Uterus (tissue), 4 donors: ENCODE data around the gene LCT. TPM values are rescaled to one million over a fixed set of nuclear protein-coding genes. Genes with fewer than 3 reads are reported as not detected.

Experiments
- DNase-seq, 2 donors: peaks; one replicate each; pipeline ENCODE4 v3.0.0-alpha.2; 2019 to 2020
- H3K27ac ChIP-seq, 2 donors: fragments of 200-600 bp; sonication (generic); 1 replicate in 1 of 2; 2 replicates in 1 of 2; pipeline ENCODE4 v1.5.1; 2016 to 2018
- H3K27me3 ChIP-seq, 2 donors: fragments of 200-600 bp; sonication (generic); one replicate each; pipeline ENCODE4 v1.5.1; 2018 to 2019; ENCODE audit warnings: control low read depth in 1 of 2
- H3K36me3 ChIP-seq, 2 donors: fragments of 200-600 bp; sonication (generic); one replicate each; pipeline ENCODE4 v1.5.1; 2019; ENCODE audit warnings: control low read depth in 1 of 2
- H3K4me1 ChIP-seq, 2 donors: fragments of 200-600 bp; sonication (generic); one replicate each; pipeline ENCODE4 v1.5.1; 2018 to 2019; ENCODE audit warnings: control low read depth in 1 of 2
- H3K4me3 ChIP-seq, 2 donors: fragments of 200-600 bp; sonication (generic); 1 replicate in 1 of 2; 2 replicates in 1 of 2; pipeline ENCODE4 v1.5.1; 2018 to 2019; ENCODE audit warnings: mild to moderate bottlenecking in 1 of 2
- H3K9me3 ChIP-seq, 2 donors: fragments of 200-600 bp; sonication (generic); one replicate each; pipeline ENCODE4 v1.5.1; 2019; ENCODE audit warnings: control low read depth in 1 of 2
- CTCF ChIP-seq, 4 experiments: fragments of 200-600 bp in 2 of 4; fragments of 450-650 bp in 2 of 4; sonication (generic) in 2 of 4; IDR thresholded peaks; one replicate each; pipeline ENCODE4 v1.5.1; 2016 to 2019; ENCODE audit warnings: antibody characterized with exemption in 4 of 4, mild to moderate bottlenecking in 2 of 4, moderate library complexity in 1 of 4
- POLR2A ChIP-seq, 2 donors: fragments of 450-650 bp; IDR thresholded peaks; one replicate each; pipeline ENCODE4 v1.6.1; 2016; ENCODE audit warnings: antibody characterized with exemption in 2 of 2, mild to moderate bottlenecking in 1 of 2, moderate library complexity in 1 of 2
- intact Hi-C: fragments of 100-400 bp; cut with DNase I; formaldehyde crosslinking; loops from one replicate; pipeline ENCODE4 v1.15.1; 2023; ENCODE audit warnings: low total_unique reads
- total RNA-seq, 4 donors: library from RNA; depleted of rRNA in 3 of 4; stranded (reverse); fragments of >200 nt in 3 of 4; gene quantifications; one replicate each; pipeline versions ENCODE4 v1.1.0 to v1.2.4, GENCODE V29; 2014 to 2023
- donor health status: DM: yes; HTN: yes; CAD: no.

LCT gene
- total RNA-seq, 4 donors from 2014 or later, result 0.07 TPM; not detected in 3

- no peaks in the 10 kb centered on the region for H3K27me3 ChIP-seq
- no peaks in the 10 kb centered on the region for H3K9me3 ChIP-seq
- no peak overlapping the region for H3K27ac ChIP-seq
- H3K36me3 ChIP-seq, result no peaks in the 10 kb centered on the region
- H3K4me3 ChIP-seq, result no peak overlapping the region
- intact Hi-C loops, result no loop called here
- DNase-seq, result no peak
- TF ChIP-seq POLR2A (IDR thresholded peaks at IDR 0.05), result no peak
- no peak for TF ChIP-seq CTCF (IDR thresholded peaks at IDR 0.05)
- H3K4me1 ChIP-seq, result no peaks in the 10 kb centered on the region
Measured at GRCh38 chr2:135768863-135769262, 68.1 kb downstream of the LCT start.

GRCh38 chr2:135762530-135762929 lies 74.5 kb downstream of the LCT start:
- H3K36me3 ChIP-seq, result no peaks in the 10 kb centered on the region
- TF ChIP-seq POLR2A (IDR thresholded peaks at IDR 0.05), result no peak
- no peak for TF ChIP-seq CTCF (IDR thresholded peaks at IDR 0.05)
- H3K9me3 ChIP-seq, result peaks cover 0 to 7% of the 10 kb centered on the region in 2 donors
- H3K4me3 ChIP-seq, result no peak overlapping the region
- no peak for DNase-seq
- no peaks in the 10 kb centered on the region for H3K27me3 ChIP-seq
- intact Hi-C loops, result no loop called here
- no peak overlapping the region for H3K27ac ChIP-seq
- no peaks in the 10 kb centered on the region for H3K4me1 ChIP-seq

DNA sequence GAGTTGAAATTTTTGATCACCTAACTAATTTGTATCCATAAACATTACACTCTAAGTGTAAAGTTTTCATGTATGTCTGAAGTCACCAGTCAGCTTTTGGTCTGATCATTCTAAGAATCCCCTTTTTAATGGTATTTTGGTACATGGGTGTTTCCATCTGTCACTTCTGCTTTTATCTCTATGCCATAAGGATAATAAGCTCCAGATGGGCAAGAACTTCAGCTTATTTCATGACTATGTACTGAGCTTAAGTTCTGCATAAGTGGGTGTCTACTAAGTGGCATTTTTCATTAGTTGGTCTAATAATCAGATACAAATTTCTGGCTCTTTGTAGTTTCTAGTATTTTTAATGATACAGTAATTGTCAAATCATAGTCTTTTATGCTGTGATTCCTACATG lies 75.0 kb downstream of the LCT start:
- H3K27me3 ChIP-seq, result no peaks in the 10 kb centered on the region
- H3K4me3 ChIP-seq, result no peak overlapping the region

GRCh38 chr2:135756692-135757091 lies 80.3 kb downstream of the LCT start:
- H3K4me3 ChIP-seq, result no peak overlapping the region
- H3K27me3 ChIP-seq, result no peaks in the 10 kb centered on the region
- H3K4me1 ChIP-seq, result no peaks in the 10 kb centered on the region
- TF ChIP-seq POLR2A (IDR thresholded peaks at IDR 0.05) (no peak), CTCF (IDR thresholded peaks at IDR 0.05) (no peak)
- H3K9me3 ChIP-seq, result peaks cover 0 to 16% of the 10 kb centered on the region in 2 donors
- no peak for DNase-seq
- H3K36me3 ChIP-seq, result no peaks in the 10 kb centered on the region
- intact Hi-C loops, result no loop called here
- H3K27ac ChIP-seq, result no peak overlapping the region

More for the DNA sequence above, 75.0 kb downstream of the LCT start:
- Histone ChIP-seq H3K36me3 (no peaks in the 10 kb centered on the region), H3K9me3 (peaks cover 0 to 12% of the 10 kb centered on the region in 2 donors), H3K4me1 (no peaks in the 10 kb centered on the region), H3K27ac (no peak overlapping the region)
- no peak for DNase-seq
- intact Hi-C loops, result no loop called here
- TF ChIP-seq CTCF (IDR thresholded peaks at IDR 0.05), result no peak
- TF ChIP-seq POLR2A (IDR thresholded peaks at IDR 0.05), result no peak

- no peak overlapping the region for H3K4me3 ChIP-seq
Measured at GRCh38 chr2:135755573-135755972, 81.4 kb downstream of the LCT start.

More at GRCh38 chr2:135755573-135755972, 81.4 kb downstream of the LCT start:
- intact Hi-C loops, result no loop called here
- no peaks in the 10 kb centered on the region for H3K27me3 ChIP-seq
- no peaks in the 10 kb centered on the region for H3K36me3 ChIP-seq
- no peak for TF ChIP-seq POLR2A (IDR thresholded peaks at IDR 0.05)
- TF ChIP-seq CTCF (IDR thresholded peaks at IDR 0.05), result no peak
- peaks cover 0 to 16% of the 10 kb centered on the region in 2 donors for H3K9me3 ChIP-seq
- no peaks in the 10 kb centered on the region for H3K4me1 ChIP-seq
- DNase-seq, result no peak
- H3K27ac ChIP-seq, result no peak overlapping the region
